NCI-H748 treated with DMSO at 0.1 percent for 48 hours (cell line): Measurements from ENCODE around the gene MSANTD4.
"Not testable (repeated sequence)": the region's sequence is repeated elsewhere in the genome, so short reads cannot be mapped to it uniquely, and the experiment has no call there.

Source experiments
- DNase-seq: peaks from one replicate; lab custom pipeline; 2025; lab: John Stamatoyannopoulos, UW

MSANTD4 gene

DNA sequence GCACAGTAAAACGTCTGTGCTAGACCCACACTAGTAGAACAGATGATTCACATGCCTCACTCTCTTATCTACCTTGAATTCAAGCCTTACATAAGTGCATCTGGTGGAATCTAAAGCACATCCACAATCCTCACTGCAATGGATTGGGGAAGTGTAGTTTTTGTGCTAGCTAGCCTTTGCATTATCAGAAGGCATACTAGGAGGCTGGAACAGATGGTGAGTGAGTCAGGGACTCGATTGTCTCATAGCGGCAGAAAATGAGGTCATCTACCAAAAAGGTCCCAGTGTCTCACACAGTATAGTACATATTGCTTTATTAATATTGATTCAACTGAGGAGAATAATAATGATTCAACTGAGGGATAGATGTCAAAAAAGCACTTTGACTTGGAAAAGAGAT lies 9.3 kb downstream of the MSANTD4 start:
- DNase-seq: no peak

- no peak for DNase-seq
Observed at GRCh38 chr11:106011481-106011880, 10.6 kb downstream of the MSANTD4 start.

DNA sequence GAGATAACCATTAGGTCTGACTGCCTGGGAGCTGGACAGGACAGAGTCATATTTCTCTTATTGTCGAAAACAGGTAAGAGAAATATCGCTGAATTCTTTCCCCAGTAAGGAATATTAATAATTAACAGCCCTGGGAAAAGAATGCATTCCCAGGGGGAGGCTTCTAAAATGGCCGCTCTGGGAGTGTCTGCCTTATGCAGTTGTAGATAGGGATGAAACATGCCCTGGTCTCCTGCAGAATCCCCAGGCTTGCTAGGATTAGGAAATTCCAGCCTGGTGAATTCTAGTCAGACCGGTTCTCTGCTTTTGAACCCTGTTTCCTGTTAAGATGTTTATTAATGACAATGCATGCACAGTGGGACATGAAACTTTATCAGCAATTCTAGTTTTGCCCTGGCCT lies 18.9 kb downstream of the MSANTD4 start:
- not testable (repeated sequence) for DNase-seq

GRCh38 chr11:106001304-106002012 lies 20.6 kb downstream of the MSANTD4 start:
- no peak for DNase-seq

DNA sequence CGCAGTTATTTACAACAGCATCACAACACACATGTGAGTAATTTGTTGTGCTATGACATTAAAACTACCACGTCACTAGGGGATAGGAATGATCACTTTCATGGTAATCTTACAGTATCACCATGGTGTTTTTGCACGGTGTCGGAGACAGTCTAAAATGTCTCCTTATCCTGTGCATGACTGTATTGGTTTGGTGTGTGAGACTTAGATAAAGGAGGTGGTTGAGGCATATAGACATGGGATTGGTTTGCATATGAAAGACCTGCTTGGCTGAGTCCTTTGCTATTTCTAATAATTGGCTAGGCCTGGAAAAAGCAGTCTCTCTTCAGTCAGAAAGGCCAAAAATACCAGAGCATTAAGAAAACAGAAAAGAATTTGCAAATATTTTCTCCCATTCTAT lies 30.2 kb downstream of the MSANTD4 start:
- no peak for DNase-seq

- DNase-seq: no peak
Observed at GRCh38 chr11:105989124-105989523, 32.9 kb downstream of the MSANTD4 start.

- no peak for DNase-seq
Observed at GRCh38 chr11:105988197-105988596, 33.8 kb downstream of the MSANTD4 start.

DNA sequence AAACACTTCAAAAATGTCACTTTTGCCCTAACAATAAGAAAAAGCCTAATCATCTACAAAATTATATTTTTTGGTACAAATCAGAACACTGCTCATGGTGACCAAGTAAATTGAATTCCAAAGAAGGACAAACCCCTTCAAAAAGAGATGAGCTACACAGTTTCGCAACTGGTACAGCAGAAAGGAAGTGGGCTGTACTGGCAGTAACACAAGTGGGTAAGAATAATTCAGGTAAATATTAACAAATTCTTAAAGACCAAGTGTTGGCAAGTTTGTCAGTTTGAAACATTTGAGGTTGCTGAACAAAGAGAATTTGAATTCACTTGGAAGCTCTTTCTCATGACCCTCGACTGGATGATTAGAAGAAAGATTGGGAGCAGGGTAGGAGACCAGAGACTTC lies 35.5 kb downstream of the MSANTD4 start:
- DNase-seq: no peak

GRCh38 chr11:105979997-105980703 lies 41.9 kb downstream of the MSANTD4 start:
- DNase-seq: no peak

DNA sequence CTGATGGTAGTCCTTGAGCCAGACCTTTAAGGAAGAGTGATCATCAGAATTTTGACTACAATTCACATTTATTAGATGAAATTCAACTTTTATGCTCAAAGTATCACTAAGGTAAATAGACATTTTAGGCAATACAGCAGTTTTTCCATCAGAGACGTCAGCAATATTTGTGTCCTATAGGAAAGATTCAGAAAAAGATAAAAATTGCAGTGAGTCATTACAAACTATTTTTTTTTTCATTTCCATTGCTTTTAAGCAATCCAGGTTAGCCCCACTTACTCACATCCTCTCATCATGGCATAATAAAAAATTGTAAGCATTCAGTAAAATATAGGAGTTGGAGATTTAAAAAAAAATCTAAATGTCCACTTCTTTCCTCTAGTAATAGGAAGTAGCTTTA lies 46.9 kb downstream of the MSANTD4 start:
- DNase-seq: no peak

GRCh38 chr11:105969756-105970155 lies 52.3 kb downstream of the MSANTD4 start:
- no peak for DNase-seq

- no peak for DNase-seq
Observed at GRCh38 chr11:105968021-105968697, 53.9 kb downstream of the MSANTD4 start.

DNA sequence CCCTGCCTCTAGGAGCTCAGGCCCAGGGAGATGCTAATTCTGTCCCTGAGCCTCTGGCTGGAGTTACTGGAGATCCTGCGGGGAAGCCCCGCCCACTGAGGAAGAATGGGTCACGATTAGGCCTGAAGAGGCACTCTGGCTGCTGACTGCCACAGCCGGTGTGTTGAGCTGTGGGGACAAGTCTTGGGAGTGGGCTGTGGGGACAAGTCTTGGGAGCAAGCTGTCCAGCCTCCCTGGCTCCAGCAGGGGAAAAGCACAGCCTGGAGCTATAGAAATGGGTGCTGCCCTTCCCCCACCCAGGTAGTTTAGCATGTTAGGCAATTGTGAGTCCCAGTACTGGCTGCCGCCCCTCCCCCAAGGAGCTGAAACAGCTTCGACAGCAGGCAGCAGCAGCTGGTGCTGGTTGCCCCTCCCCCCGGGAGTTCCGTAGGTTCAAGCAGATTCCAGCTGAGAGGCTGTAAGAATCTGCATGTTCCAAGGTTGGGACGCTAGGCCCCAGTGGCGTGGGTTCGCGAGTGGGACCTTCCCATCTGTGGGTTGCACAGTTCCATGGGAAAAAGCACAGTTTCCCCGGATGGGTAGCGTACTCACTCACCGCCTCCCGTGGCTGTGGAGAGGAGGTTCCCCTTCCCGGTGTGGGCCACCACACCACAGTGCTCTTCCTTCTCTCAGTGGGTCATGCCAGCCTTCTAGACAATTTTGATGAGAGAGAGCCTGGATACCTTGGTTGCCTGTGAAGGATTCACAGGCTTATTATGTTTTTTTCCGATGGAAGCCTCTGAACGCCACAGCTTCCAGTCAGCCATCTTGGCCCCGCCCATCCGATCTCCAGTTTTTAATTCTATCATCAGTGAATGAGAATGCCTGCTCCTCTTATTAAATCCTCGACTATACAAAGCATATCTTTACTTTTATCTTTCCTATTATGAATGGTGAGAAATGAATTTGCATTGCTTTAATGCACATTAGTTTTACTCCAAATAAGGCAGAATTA lies 61.5 kb downstream of the MSANTD4 start:
- peak; percentile 18 for DNase-seq
